GM18508 (cell line): ENCODE data around the gene CASKIN1.
"Not testable (repeated sequence)": the region's sequence is repeated elsewhere in the genome, so short reads cannot be mapped to it uniquely, and the experiment has no call there.

ENCODE experiments used
- ATAC-seq: cut with Tn5 transposase; IDR thresholded peaks from one replicate; pipeline ENCODE4 v1.9.1; 2021; ENCODE audit warnings: moderate number of reproducible peaks; ENCODE audit not compliant: insufficient read depth, unreplicated experiment

CASKIN1 gene

GRCh38 chr16:2212362-2213324 lies 16.2 kb upstream of the CASKIN1 start:
- ATAC-seq: no peak

- ATAC-seq: no peak
Observed at GRCh38 chr16:2211923-2212347, 15.5 kb upstream of the CASKIN1 start.

GRCh38 chr16:2210386-2211365 lies 14.3 kb upstream of the CASKIN1 start, which contains the start of gene BRICD5:
TSS of gene BRICD5 (minus strand) at chr16:2210863. CDS start at chr16:2210833, 30 bp downstream.
- no peak for ATAC-seq

- ATAC-seq: no peak
Observed at GRCh38 chr16:2210009-2210332, 13.6 kb upstream of the CASKIN1 start.

GRCh38 chr16:2209258-2210008 lies 13.0 kb upstream of the CASKIN1 start:
- no peak for ATAC-seq

- ATAC-seq: no peak
Observed at GRCh38 chr16:2208772-2209171, 12.4 kb upstream of the CASKIN1 start.

GRCh38 chr16:2208308-2208707 lies 11.9 kb upstream of the CASKIN1 start:
- ATAC-seq: no peak

GRCh38 chr16:2207872-2208271 lies 11.5 kb upstream of the CASKIN1 start:
- ATAC-seq: no peak

- no peak for ATAC-seq
Observed at GRCh38 chr16:2206780-2207433, 10.5 kb upstream of the CASKIN1 start.

GRCh38 chr16:2206420-2206779 lies 10.0 kb upstream of the CASKIN1 start:
- ATAC-seq: no peak

- peak; percentile 6 for ATAC-seq
Observed at GRCh38 chr16:2205967-2206313, 9.5 kb upstream of the CASKIN1 start.

GRCh38 chr16:2205104-2205966 lies 8.9 kb upstream of the CASKIN1 start, which contains the start of gene MLST8:
TSS of gene MLST8 (plus strand) at chr16:2205454. CDS start at chr16:2206086, 632 bp downstream.
- peak; percentile 41 for ATAC-seq

GRCh38 chr16:2204416-2205103 lies 8.2 kb upstream of the CASKIN1 start:
- no peak for ATAC-seq

- ATAC-seq: not testable (repeated sequence)
Observed at GRCh38 chr16:2203119-2203688, 6.8 kb upstream of the CASKIN1 start.

- no peak for ATAC-seq
Observed at GRCh38 chr16:2200313-2200712, 3.9 kb upstream of the CASKIN1 start.

GRCh38 chr16:2199621-2200139 lies 3.3 kb upstream of the CASKIN1 start:
- ATAC-seq: no peak

GRCh38 chr16:2199095-2199494 lies 2.7 kb upstream of the CASKIN1 start:
- ATAC-seq: no peak

GRCh38 chr16:2198283-2198682 lies 1.9 kb upstream of the CASKIN1 start:
- no peak for ATAC-seq
